ENCODE measurements around the gene CCSER1.
"Not testable (repeated sequence)": the region's sequence is repeated elsewhere in the genome, so short reads cannot be mapped to it uniquely, and the experiment has no call there.

Gene CCSER1

DNA sequence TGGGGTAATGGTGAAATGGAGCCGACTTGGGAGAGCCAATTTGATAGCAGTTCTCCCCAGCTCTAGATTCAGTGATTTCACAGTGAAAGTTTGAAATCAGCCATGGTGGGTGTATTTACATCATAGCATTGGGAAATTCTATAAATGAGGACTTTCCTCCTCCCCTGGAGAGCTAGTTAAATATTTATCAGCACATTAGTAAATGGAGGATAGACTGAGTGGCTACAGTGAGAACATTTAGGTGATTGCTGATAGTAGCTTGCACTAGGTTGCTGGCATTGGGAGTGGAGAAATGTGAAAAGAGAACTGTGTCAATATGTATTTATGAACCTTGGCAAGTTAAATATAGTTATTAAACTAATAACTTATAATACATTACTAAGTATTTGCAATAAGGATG lies 347.3 kb downstream of the CCSER1 start:
- Mint-ChIP-seq H3K4me1 (no peaks in the 10 kb centered on the region), H3K9me3 (no peaks in the 10 kb centered on the region), H3K27me3 (no peaks in the 10 kb centered on the region), H3K27ac (no peak overlapping the region), H3K36me3 (no peaks in the 10 kb centered on the region), H3K4me3 (no peak overlapping the region)

DNA sequence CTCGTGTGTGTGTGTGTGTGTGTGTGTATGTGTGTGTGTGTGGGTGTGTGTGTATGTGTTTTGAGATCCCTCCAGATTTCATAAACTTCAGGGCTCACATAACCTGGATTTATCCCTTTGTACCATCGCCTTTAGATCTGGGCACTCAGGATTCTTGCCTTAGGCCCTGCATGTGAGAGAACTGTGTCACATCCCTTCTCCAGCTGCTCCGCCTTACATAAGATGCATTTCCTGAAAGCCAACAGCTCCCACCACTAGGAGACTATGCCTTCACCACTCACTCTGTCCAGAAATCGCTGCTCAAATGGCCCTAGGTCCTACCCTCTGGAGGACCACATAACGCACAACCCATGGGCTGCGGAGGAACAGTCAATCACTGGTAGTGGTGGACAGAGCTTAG lies 348.8 kb downstream of the CCSER1 start:
- no peak overlapping the region for H3K27ac Mint-ChIP-seq
- H3K4me1 Mint-ChIP-seq = no peaks in the 10 kb centered on the region
- H3K36me3 Mint-ChIP-seq = no peaks in the 10 kb centered on the region

GRCh38 chr4:90476586-90476985 lies 349.4 kb downstream of the CCSER1 start:
- Mint-ChIP-seq H3K4me1 (no peaks in the 10 kb centered on the region), H3K27me3 (no peaks in the 10 kb centered on the region)

More for the DNA sequence above, 348.8 kb downstream of the CCSER1 start:
- no peak overlapping the region for H3K4me3 Mint-ChIP-seq
- no peaks in the 10 kb centered on the region for H3K9me3 Mint-ChIP-seq
- H3K27me3 Mint-ChIP-seq = no peaks in the 10 kb centered on the region

DNA sequence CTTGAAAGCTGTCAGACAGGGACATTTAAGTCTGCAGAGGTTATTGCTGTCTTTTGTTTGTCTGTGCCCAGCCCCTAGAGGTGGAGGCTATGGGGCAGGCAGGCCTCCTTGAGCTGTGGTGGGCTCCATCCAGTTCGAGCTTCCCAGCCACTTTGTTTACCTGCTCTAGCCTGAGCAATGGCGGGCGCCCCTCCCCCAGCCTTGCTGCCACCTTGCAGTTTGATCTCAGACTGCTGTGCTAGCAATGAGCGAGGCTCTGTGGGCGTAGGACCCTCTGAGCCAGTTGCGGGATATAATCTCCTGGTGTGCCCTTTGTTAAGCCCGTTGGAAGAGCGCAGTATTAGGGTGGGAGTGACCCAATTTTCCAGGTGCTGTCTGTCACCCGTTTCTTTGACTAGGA lies 357.7 kb downstream of the CCSER1 start:
- not testable (repeated sequence) for H3K4me3 Mint-ChIP-seq, H3K9me3 Mint-ChIP-seq, H3K27ac Mint-ChIP-seq, H3K36me3 Mint-ChIP-seq, H3K4me1 Mint-ChIP-seq, H3K27me3 Mint-ChIP-seq

More at GRCh38 chr4:90476586-90476985, 349.4 kb downstream of the CCSER1 start:
- Mint-ChIP-seq H3K9me3 (no peaks in the 10 kb centered on the region), H3K27ac (no peak overlapping the region), H3K4me3 (no peak overlapping the region), H3K36me3 (no peaks in the 10 kb centered on the region)

DNA sequence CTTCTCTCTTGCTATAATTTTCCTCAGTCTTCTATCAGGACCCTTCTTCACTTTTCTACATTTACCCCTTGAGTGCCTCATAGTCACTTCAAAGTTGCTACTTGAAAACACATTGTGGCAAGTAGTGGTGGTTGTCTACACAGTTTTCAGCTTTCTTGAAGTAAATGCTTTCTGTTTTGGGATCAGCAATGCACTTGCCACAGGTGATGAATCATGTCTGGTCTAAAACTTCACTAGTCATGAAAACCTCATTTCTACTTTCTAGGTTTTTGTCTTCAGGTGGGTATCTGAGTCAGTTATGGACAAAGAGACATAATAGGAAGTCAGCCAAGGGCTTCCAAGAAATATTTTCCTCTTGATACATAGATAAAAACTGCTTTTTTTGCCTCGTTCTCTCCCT lies 359.2 kb downstream of the CCSER1 start:
- Mint-ChIP-seq H3K9me3 (no peaks in the 10 kb centered on the region), H3K4me1 (no peaks in the 10 kb centered on the region), H3K27me3 (no peaks in the 10 kb centered on the region), H3K4me3 (no peak overlapping the region), H3K36me3 (no peaks in the 10 kb centered on the region), H3K27ac (no peak overlapping the region)

- no peak overlapping the region for H3K27ac Mint-ChIP-seq
- H3K4me3 Mint-ChIP-seq = no peak overlapping the region
- peaks cover 3% of the 10 kb centered on the region for H3K9me3 Mint-ChIP-seq
- no peaks in the 10 kb centered on the region for H3K27me3 Mint-ChIP-seq
- H3K4me1 Mint-ChIP-seq = no peaks in the 10 kb centered on the region
- H3K36me3 Mint-ChIP-seq = no peaks in the 10 kb centered on the region
Measured at GRCh38 chr4:90495211-90495610, 368.0 kb downstream of the CCSER1 start.

DNA sequence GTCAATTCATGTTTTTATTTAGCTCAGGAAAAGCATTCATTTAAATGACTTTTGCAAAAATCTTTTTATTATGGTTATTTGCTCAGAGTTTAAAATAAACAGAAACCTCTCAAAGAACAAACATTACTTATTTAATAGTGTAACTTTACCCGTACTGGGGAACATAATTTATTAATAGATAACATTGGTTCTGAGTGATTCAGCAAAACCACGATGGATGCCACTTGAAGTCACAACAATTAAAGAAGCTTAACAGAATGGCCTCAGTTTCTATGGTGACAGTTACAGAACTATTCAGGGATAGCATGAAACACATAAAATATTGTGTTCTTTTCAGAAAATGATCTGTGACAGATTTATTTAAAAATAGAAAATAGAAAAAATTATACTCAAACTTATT lies 368.7 kb downstream of the CCSER1 start:
- Mint-ChIP-seq H3K9me3 (peaks cover 3% of the 10 kb centered on the region), H3K4me1 (no peaks in the 10 kb centered on the region), H3K4me3 (no peak overlapping the region), H3K36me3 (no peaks in the 10 kb centered on the region), H3K27me3 (no peaks in the 10 kb centered on the region), H3K27ac (no peak overlapping the region)

DNA sequence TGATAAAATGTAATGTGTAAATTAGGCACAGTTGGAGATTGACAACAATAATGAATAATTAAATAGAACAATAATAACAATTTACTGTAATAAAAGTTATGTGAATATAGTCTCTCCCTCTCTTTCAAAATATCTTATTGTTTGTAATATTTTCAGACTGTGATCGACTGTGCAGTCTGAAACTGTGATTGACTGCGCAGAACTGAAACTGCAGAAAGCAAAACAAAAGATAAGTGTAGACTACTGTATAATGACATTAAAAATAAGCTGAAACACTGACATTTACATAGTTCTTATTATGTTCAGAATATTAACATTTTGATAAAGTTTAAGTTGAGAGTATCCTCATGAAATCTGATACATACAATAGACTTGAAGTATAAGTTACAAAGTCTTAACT lies 371.0 kb downstream of the CCSER1 start:
- Mint-ChIP-seq H3K9me3 (peaks cover 7% of the 10 kb centered on the region), H3K27ac (no peak overlapping the region), H3K27me3 (no peaks in the 10 kb centered on the region), H3K36me3 (no peaks in the 10 kb centered on the region), H3K4me1 (no peaks in the 10 kb centered on the region), H3K4me3 (no peak overlapping the region)

DNA sequence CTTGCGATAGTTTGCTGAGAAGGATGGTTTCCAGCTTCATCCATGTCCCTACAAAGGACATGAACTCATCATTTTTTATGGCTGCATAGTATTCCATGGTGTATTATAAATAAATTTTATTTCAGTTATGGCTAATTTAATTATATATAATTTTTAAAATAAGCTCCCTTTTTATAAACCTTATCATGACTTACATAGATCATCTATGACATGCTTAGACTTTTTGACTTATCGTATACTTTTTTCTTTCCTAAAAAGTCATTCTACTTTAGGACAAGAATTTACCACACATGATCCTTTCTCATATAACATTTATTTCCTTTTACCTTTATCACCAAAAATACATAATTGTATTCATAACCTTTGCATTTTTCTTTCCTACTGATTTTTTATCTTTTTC lies 376.5 kb downstream of the CCSER1 start:
- Mint-ChIP-seq H3K27me3 (no peaks in the 10 kb centered on the region), H3K4me3 (no peak overlapping the region), H3K27ac (no peak overlapping the region), H3K4me1 (no peaks in the 10 kb centered on the region), H3K36me3 (no peaks in the 10 kb centered on the region), H3K9me3 (peaks cover 14% of the 10 kb centered on the region)

GRCh38 chr4:90515191-90515590 lies 388.0 kb downstream of the CCSER1 start:
- peaks cover 4% of the 10 kb centered on the region for H3K9me3 Mint-ChIP-seq
- no peak overlapping the region for H3K4me3 Mint-ChIP-seq
- no peak overlapping the region for H3K27ac Mint-ChIP-seq
- no peaks in the 10 kb centered on the region for H3K36me3 Mint-ChIP-seq
- no peaks in the 10 kb centered on the region for H3K4me1 Mint-ChIP-seq
- no peaks in the 10 kb centered on the region for H3K27me3 Mint-ChIP-seq

- Mint-ChIP-seq H3K27ac (no peak overlapping the region), H3K4me1 (no peaks in the 10 kb centered on the region), H3K27me3 (no peaks in the 10 kb centered on the region), H3K4me3 (no peak overlapping the region), H3K9me3 (peaks cover 4% of the 10 kb centered on the region), H3K36me3 (no peaks in the 10 kb centered on the region)
Measured at GRCh38 chr4:90528551-90528950, 401.4 kb downstream of the CCSER1 start.

DNA sequence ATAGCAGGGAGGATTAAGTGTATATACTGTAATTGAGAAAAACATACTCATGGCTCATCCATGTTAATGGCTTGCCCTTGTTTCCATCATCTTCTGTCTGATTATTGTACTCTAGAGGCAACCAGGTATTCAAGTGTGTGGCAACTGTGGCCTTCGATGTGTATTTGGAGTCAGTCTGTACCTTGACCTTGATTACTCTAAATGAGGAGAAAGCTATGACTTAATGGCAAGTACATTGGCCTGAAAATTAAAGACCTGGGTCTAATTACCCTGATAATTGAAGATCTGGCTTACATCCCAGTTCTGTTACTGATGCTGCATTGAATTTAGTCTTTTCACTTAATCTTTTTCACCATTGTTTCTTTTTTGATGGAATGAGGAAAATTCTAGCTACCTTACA lies 409.2 kb downstream of the CCSER1 start:
- H3K36me3 Mint-ChIP-seq = no peaks in the 10 kb centered on the region
- H3K4me1 Mint-ChIP-seq = no peaks in the 10 kb centered on the region
- no peaks in the 10 kb centered on the region for H3K27me3 Mint-ChIP-seq

DNA sequence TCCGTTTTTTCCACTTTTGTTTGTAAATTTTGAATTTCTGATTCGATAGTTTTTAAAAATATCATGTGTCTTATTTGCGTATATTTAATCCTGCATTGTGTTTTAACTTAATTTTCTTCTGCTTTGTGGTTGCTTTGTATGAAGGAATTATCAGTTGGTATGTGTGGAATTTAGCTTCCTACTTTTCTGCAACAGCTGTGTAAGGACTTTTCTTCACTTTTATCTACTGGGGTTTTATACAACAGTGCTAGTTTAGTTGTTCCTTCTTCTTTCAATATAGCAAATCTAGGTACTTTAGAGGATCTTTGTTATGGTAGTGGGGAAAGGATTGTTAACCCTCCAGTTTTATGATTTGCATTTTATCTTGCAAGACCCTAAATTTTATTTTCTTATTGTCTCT lies 410.3 kb downstream of the CCSER1 start:
- H3K4me3 Mint-ChIP-seq = no peak overlapping the region
- no peaks in the 10 kb centered on the region for H3K4me1 Mint-ChIP-seq
- no peaks in the 10 kb centered on the region for H3K27me3 Mint-ChIP-seq
- H3K27ac Mint-ChIP-seq = no peak overlapping the region
- H3K9me3 Mint-ChIP-seq = peaks cover 4% of the 10 kb centered on the region
- no peaks in the 10 kb centered on the region for H3K36me3 Mint-ChIP-seq

More for the DNA sequence above, 409.2 kb downstream of the CCSER1 start:
- Mint-ChIP-seq H3K27ac (no peak overlapping the region), H3K4me3 (no peak overlapping the region), H3K9me3 (peaks cover 4% of the 10 kb centered on the region)

GRCh38 chr4:90540536-90540935 lies 413.3 kb downstream of the CCSER1 start:
- H3K27me3 Mint-ChIP-seq = no peaks in the 10 kb centered on the region
- no peaks in the 10 kb centered on the region for H3K4me1 Mint-ChIP-seq
- H3K4me3 Mint-ChIP-seq = no peak overlapping the region
- H3K27ac Mint-ChIP-seq = no peak overlapping the region
- no peaks in the 10 kb centered on the region for H3K9me3 Mint-ChIP-seq
- H3K36me3 Mint-ChIP-seq = no peaks in the 10 kb centered on the region

DNA sequence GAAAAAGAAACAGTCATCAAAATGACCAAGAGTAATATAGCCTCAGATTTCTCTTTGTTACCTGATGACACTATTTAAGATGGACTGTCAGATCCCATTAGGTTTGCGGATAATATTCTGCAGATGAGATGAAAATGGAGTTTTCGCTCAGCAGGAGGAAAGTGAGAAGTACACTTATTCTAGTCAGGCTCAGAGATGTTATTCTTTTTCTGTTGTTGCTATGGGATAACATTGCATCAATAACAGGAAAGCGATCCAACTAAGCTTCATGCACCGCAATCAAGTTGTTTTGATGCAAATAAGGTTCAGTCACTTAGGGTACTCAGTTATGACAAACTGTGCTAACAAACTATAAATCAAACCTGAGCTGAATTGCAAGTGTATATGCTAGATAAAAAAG lies 415.0 kb downstream of the CCSER1 start:
- no peaks in the 10 kb centered on the region for H3K4me1 Mint-ChIP-seq
- no peaks in the 10 kb centered on the region for H3K27me3 Mint-ChIP-seq
- H3K4me3 Mint-ChIP-seq = no peak overlapping the region
- no peaks in the 10 kb centered on the region for H3K9me3 Mint-ChIP-seq
- H3K36me3 Mint-ChIP-seq = no peaks in the 10 kb centered on the region
- H3K27ac Mint-ChIP-seq = no peak overlapping the region

DNA sequence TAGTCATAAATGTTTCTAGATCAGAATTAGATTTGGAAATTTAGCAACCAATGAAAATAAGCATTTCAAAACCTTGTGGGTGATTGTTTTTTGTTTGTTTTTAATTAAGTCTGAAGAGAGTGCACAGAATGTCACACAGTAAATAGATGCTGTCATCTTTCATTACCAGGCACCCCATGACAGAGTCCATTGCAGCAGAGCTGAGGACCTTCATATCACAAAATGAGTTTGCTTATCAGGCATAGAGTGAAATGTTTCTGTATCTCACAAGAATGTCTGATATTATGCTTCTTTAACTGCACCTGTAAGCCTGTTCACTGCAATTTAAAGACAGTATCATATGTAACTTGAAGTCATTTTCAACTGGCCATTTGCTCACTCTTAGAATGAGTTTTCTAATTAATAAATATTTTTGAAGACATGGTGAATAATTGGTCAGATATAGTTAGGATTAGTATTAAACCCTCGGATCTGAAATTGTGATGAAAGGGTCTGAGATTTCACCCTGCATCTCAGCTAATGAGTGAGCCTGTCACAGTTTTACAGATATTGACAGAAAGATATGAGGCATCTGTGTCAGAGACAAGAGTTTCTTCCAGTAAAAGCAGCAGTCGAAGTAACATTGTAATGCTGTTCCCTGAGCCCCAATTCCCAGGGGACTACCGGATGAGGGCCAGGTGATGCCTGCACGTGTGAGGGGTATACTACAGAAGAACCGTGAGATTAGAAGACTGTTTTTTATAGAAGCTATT lies 416.4 kb downstream of the CCSER1 start:
- Mint-ChIP-seq H3K36me3 (no peaks in the 10 kb centered on the region), H3K27me3 (no peaks in the 10 kb centered on the region), H3K4me1 (no peaks in the 10 kb centered on the region), H3K27ac (no peak overlapping the region), H3K4me3 (no peak overlapping the region), H3K9me3 (no peaks in the 10 kb centered on the region)

DNA sequence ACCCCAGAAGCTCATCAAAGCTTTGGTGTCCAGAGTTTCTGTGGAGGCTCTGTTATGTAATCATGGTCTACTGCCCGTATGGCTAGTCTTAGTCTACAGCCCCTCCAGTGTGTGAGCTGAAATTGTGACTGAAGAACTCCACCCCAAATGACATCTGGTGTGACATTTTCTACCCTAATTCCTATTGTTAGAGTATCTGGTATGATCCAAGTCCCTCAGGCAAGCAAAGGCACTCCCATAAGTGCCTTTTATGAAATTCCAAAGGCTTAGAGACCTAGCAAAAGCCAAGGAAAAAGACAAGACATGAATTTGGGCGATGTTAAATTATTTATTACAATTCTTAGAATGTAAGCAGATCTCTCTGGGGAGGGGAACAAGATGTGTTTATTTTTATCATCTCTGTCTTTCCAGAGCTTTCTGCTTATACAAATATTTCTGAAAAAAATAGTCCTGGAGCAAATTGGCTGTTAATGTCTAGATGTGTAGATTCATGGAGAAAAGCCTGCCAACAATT lies 417.4 kb downstream of the CCSER1 start:
- no peaks in the 10 kb centered on the region for H3K27me3 Mint-ChIP-seq
- no peaks in the 10 kb centered on the region for H3K4me1 Mint-ChIP-seq
- H3K4me3 Mint-ChIP-seq = no peak overlapping the region
- no peaks in the 10 kb centered on the region for H3K36me3 Mint-ChIP-seq
- no peak overlapping the region for H3K27ac Mint-ChIP-seq
- H3K9me3 Mint-ChIP-seq = no peaks in the 10 kb centered on the region

Measured in activated naive CD4-positive, alpha-beta T cell treated with anti-CD3 and anti-CD28 coated beads, Interleukin-2, amount 50 U/mL, for 24 hours (primary cell).